Body of pancreas (tissue), 4 donors: ENCODE results near the gene MAZ. TPM values are rescaled to one million over a fixed set of nuclear protein-coding genes. Genes with fewer than 3 reads are reported as not detected.
A peak's percentile ranks its signal among the peaks of the same experiment; 100 is the strongest.

Experiments
- ATAC-seq: fragments of 150-250 bp; one replicate; pipeline ENCODE4 v1.9.1; 2016
- DNase-seq, 4 donors: peaks; one replicate each; pipeline ENCODE4 v3.0.0-alpha.2; 2019
- H3K27ac ChIP-seq, 4 donors: fragments of 200-600 bp; sonication (generic); 1 replicate in 3 of 4; 2 replicates in 1 of 4; pipeline versions ENCODE4 v1.5.1 to v1.6.1; 2016 to 2019; ENCODE audit warnings: mild to moderate bottlenecking in 1 of 4, mixed read lengths in 1 of 4, moderate library complexity in 1 of 4
- H3K27me3 ChIP-seq, 2 donors: fragments of 200-600 bp; sonication (generic); one replicate each; pipeline ENCODE4 v1.6.0; 2016; ENCODE audit warnings: mild to moderate bottlenecking in 1 of 2
- H3K36me3 ChIP-seq, 2 donors: fragments of 200-600 bp; sonication (generic); replicated peaks in 1 of 2; 2 replicates each; pipeline ENCODE4 v1.5.1; 2016; ENCODE audit warnings: low read depth in 2 of 2; ENCODE audit not compliant: insufficient read depth in 1 of 2
- H3K4me1 ChIP-seq: fragments of 200-600 bp; sonication (generic); one replicate; pipeline ENCODE4 v1.6.0; 2016
- H3K4me3 ChIP-seq, 2 donors: fragments of 200-600 bp; sonication (generic); 1 replicate in 1 of 2; 2 replicates in 1 of 2; pipeline ENCODE4 v1.5.1; 2016 to 2019
- H3K9me3 ChIP-seq, 3 donors: fragments of 200-600 bp; sonication (generic); 1 replicate in 2 of 3; 2 replicates in 1 of 3; pipeline ENCODE4 v1.5.1; 2016
- POLR2A ChIP-seq, 3 donors: fragments of 450-650 bp; IDR thresholded peaks; one replicate each; pipeline ENCODE4 v1.6.1; 2016; ENCODE audit warnings: antibody characterized with exemption in 3 of 3, mild to moderate bottlenecking in 2 of 3
- WGBS, 2 donors: methylation state at CpG; one replicate each; pipeline ENCODE4 v1.1.5; 2017; 5-methylcytosine and 5-hydroxymethylcytosine counted together
- intact Hi-C: fragments of 100-400 bp; cut with DNase I; formaldehyde crosslinking; loops from one replicate; pipeline ENCODE4 v1.15.1; 2023
- total RNA-seq, 2 donors: library from RNA; depleted of rRNA; stranded (reverse); fragments of >200 nt; gene quantifications; one replicate each; pipeline ENCODE4 v1.1.0, GENCODE V29; 2016
- TF ChIP-seq, protein P1 (sequence below), 7 experiments: fragments of 450-650 bp in 4 of 7; fragments of 200-600 bp in 3 of 7; sonication (generic) in 3 of 7; IDR thresholded peaks; one replicate each; pipeline ENCODE4 v1.5.1; 2016 to 2019; ENCODE audit warnings: antibody characterized with exemption in 7 of 7

Gene MAZ
- total RNA-seq, 2 donors from 2014 or later: 57.9 to 125 TPM

DNA sequence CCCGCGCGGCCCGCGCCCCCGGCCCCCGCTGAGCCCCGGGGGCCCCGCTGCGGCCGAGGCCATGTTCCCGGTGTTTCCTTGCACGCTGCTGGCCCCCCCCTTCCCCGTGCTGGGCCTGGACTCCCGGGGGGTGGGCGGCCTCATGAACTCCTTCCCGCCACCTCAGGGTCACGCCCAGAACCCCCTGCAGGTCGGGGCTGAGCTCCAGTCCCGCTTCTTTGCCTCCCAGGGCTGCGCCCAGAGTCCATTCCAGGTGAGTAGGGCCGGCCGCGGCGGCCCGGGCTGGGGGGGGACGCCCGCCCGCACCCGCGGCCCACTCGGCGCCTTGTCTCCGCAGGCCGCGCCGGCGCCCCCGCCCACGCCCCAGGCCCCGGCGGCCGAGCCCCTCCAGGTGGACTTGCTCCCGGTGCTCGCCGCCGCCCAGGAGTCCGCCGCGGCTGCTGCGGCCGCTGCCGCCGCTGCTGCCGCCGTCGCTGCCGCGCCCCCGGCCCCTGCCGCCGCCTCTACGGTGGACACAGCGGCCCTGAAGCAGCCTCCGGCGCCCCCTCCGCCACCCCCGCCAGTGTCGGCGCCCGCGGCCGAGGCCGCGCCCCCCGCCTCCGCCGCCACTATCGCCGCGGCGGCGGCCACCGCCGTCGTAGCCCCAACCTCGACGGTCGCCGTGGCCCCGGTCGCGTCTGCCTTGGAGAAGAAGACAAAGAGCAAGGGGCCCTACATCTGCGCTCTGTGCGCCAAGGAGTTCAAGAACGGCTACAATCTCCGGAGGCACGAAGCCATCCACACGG is 504 bp downstream of the MAZ start:
- peak overlapping the region; percentile 73 to 90 (median 83) for H3K27ac ChIP-seq
- TF ChIP-seq POLR2A (IDR thresholded peaks at IDR 0.05): peak in 1 of 3 donors; percentile 18
- TF ChIP-seq, protein P1, sequence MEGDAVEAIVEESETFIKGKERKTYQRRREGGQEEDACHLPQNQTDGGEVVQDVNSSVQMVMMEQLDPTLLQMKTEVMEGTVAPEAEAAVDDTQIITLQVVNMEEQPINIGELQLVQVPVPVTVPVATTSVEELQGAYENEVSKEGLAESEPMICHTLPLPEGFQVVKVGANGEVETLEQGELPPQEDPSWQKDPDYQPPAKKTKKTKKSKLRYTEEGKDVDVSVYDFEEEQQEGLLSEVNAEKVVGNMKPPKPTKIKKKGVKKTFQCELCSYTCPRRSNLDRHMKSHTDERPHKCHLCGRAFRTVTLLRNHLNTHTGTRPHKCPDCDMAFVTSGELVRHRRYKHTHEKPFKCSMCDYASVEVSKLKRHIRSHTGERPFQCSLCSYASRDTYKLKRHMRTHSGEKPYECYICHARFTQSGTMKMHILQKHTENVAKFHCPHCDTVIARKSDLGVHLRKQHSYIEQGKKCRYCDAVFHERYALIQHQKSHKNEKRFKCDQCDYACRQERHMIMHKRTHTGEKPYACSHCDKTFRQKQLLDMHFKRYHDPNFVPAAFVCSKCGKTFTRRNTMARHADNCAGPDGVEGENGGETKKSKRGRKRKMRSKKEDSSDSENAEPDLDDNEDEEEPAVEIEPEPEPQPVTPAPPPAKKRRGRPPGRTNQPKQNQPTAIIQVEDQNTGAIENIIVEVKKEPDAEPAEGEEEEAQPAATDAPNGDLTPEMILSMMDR (IDR thresholded peaks at IDR 0.05): no peak
- WGBS, 2 donors: 1% methylated on average over 79 of the region's 99 CpGs; no CpG with 5 or more reads in 1 of the 2 donors
- no peaks in the 10 kb centered on the region for H3K9me3 ChIP-seq
- peak overlapping the region in 1 of 2 donors; percentile 30 for H3K4me3 ChIP-seq
- DNase-seq: peak; percentile 62 to 67 (median 65)
- no peak for ATAC-seq
- no peaks in the 10 kb centered on the region for H3K27me3 ChIP-seq
- peaks cover 59% of the 10 kb centered on the region for H3K4me1 ChIP-seq
- intact Hi-C loops: no loop called here
- H3K36me3 ChIP-seq: no peaks in the 10 kb centered on the region

DNA sequence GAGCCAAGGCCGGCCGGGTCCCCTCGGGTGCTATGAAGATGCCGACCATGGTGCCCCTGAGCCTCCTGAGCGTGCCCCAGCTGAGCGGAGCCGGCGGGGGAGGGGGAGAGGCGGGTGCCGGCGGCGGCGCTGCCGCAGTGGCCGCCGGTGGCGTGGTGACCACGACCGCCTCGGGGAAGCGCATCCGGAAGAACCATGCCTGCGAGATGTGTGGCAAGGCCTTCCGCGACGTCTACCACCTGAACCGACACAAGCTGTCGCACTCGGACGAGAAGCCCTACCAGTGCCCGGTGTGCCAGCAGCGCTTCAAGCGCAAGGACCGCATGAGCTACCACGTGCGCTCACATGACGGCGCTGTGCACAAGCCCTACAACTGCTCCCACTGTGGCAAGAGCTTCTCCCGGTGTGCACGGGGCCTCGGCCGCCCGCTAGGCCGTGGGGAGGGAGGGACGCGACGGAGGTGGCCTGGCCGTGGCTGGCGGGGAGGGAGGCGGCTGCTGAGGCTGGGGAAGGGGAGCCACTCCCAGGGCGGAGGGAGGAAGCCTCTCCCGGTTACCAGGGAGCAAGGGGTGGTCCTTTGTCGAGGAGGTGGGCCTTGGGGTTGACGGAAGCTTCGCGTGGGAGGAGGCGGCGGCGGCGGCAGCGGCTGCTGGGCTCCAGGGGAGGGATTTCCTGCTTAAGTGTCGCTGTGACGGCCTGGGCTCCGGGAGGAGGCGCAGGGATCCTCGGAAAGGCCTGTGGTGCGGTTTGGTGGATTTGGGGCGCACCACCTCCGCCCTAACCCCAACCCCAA is 1.3 kb downstream of the MAZ start:
- Histone ChIP-seq H3K9me3 (no peaks in the 10 kb centered on the region), H3K4me1 (peaks cover 66% of the 10 kb centered on the region), H3K27me3 (no peaks in the 10 kb centered on the region), H3K4me3 (no peak overlapping the region), H3K36me3 (no peaks in the 10 kb centered on the region), H3K27ac (peak overlapping the region; percentile 73 to 90 (median 83))
- peak; percentile 72 to 91 (median 86) for DNase-seq
- peak; percentile 31 to 56 (median 50) for TF ChIP-seq POLR2A (IDR thresholded peaks at IDR 0.05)
- TF ChIP-seq, protein P1 (IDR thresholded peaks at IDR 0.05): peak in 4 of 7 experiments; percentile 45 to 70 (median 54)
- peak; percentile 3 for ATAC-seq
- WGBS, 2 donors: 28 to 29% methylated on average over 15 to 60 of the region's 69 CpGs
- intact Hi-C loops: no loop called here

DNA sequence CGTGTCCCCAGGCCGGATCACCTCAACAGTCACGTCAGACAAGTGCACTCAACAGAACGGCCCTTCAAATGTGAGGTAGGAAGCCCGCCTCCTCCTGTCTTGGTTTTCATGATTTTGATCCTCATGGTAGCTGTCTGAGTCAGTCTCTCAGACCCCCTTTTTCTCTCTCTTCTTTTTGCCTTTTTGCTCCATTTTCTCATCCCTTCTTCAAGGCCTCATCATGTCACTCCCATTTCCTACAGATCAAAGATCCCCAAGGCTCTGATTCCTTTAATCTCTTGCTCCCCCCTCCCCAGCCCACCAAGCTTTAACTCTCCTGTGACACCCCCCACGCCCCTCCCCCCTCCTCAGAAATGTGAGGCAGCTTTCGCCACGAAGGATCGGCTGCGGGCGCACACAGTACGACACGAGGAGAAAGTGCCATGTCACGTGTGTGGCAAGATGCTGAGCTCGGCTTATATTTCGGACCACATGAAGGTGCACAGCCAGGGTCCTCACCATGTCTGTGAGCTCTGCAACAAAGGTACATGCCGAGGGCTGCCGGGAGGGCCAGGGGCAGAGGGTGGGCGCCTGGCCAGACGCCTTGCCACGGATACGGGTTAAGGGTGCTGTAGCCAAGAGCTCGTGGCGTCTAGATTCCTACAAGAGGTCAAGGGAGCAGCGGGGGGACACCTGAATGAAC is 2.0 kb downstream of the MAZ start:
- no peak for DNase-seq
- intact Hi-C loops: no loop called here
- ATAC-seq: no peak
- no peak for TF ChIP-seq POLR2A (IDR thresholded peaks at IDR 0.05)
- TF ChIP-seq, protein P1 (IDR thresholded peaks at IDR 0.05): no peak
- H3K27ac ChIP-seq: peak overlapping the region; percentile 73 to 90 (median 83)
- H3K27me3 ChIP-seq: no peaks in the 10 kb centered on the region
- H3K4me1 ChIP-seq: peaks cover 66% of the 10 kb centered on the region
- no peak overlapping the region for H3K4me3 ChIP-seq
- no peaks in the 10 kb centered on the region for H3K36me3 ChIP-seq
- H3K9me3 ChIP-seq: no peaks in the 10 kb centered on the region
- WGBS, 2 donors: 67 to 76% methylated on average over 25 of the region's 25 CpGs

DNA sequence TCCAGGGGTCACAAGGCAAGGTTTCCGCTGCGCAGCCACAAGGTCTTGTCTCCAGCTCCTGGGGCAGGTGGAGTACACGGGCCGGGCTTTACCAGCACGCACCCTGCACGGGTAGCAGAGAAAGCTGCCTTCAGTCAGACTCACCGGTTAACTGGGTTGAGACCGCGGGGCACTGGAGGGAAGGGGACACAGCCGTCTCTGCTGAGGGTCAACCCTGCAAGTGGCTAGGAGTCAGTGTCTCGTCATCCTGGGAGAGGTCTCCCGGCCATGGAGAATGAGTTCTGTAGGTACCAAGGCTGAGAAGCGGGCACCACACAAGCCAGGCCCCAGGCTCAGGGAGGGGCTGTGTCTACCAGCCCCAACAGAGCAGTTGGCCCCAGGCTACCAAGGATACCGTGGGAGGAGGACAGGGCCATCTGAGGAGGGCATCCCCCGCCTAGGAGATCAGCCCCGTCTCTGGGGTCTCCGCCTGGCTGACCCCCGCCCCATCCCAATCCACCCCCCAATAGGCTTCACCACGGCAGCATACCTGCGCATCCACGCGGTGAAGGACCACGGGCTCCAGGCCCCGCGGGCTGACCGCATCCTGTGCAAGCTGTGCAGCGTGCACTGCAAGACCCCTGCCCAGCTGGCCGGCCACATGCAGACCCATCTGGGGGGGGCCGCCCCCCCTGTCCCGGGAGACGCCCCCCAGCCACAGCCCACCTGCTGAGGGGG is 2.9 kb downstream of the MAZ start:
- H3K27ac ChIP-seq: peak overlapping the region in 3 of 4 donors; percentile 77 to 90 (median 89)
- intact Hi-C loops: no loop called here
- TF ChIP-seq, protein P1 (IDR thresholded peaks at IDR 0.05): no peak
- TF ChIP-seq POLR2A (IDR thresholded peaks at IDR 0.05): no peak
- 85 to 86% methylated on average over 8 to 30 of the region's 31 CpGs for WGBS, 2 donors
- H3K4me1 ChIP-seq: peaks cover 61% of the 10 kb centered on the region
- no peaks in the 10 kb centered on the region for H3K27me3 ChIP-seq
- DNase-seq (no peak), ATAC-seq (no peak)
- no peaks in the 10 kb centered on the region for H3K9me3 ChIP-seq
- no peak overlapping the region for H3K4me3 ChIP-seq
- H3K36me3 ChIP-seq: no peaks in the 10 kb centered on the region
